Esophagus squamous epithelium (tissue), 4 donors: ENCODE data around the gene EIF4ENIF1.

Experiments
- CTCF ChIP-seq, 6 experiments: fragments of 450-650 bp in 4 of 6; fragments of 200-600 bp in 2 of 6; sonication (generic) in 2 of 6; IDR thresholded peaks; one replicate each; pipeline ENCODE4 v1.5.1; 2016 to 2019; ENCODE audit warnings: antibody characterized with exemption in 6 of 6, mild to moderate bottlenecking in 4 of 6, moderate library complexity in 4 of 6
- POLR2A ChIP-seq, 4 donors: fragments of 450-650 bp; IDR thresholded peaks; one replicate each; pipeline ENCODE4 v1.6.1; 2017; ENCODE audit warnings: antibody characterized with exemption in 4 of 4, mild to moderate bottlenecking in 4 of 4, moderate library complexity in 3 of 4

DNA sequence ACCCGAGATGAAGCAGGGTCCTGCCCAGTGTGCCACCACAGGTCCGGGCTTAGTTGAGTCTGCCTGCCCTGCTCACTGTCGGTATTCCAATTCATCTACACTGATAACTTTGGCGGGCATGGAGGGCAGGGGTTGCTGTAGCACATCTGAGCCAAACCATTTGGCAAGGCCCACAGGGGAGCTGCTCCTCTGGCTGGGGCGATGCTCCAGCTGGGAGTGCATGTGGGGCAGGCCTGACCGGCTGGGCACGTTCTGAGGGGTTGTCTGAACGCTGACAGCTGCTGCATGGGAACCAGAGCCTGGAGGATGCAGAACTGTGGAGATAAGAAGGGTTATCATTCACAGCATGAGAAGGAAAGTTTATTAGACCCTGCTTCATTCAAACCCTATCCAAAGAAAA is 49.8 kb downstream of the EIF4ENIF1 start:
- TF ChIP-seq CTCF (IDR thresholded peaks at IDR 0.05) (no peak), POLR2A (IDR thresholded peaks at IDR 0.05) (no peak)
